HepG2 (cell line): ENCODE data around the gene PTCRA. TPM values are rescaled to one million over a fixed set of nuclear protein-coding genes. Genes with fewer than 3 reads are reported as not detected.

ENCODE experiments used
- CREM ChIP-seq, 2 experiments: sonication (generic) in 1 of 2; formaldehyde crosslinking in 1 of 2; IDR thresholded peaks; 2 replicates each; pipeline versions ENCODE4 v1.4.0 to v1.6.1; 2016 to 2020; ENCODE audit warnings: antibody characterized with exemption in 1 of 2, mild to moderate bottlenecking in 1 of 2, missing genetic modification reagents in 1 of 2
- CSRNP2 ChIP-seq: sonication (generic); formaldehyde crosslinking; conservative IDR thresholded peaks from 2 replicates; pipeline ENCODE4 v1.8.0; 2022; ENCODE audit warnings: low read depth, missing genetic modification reagents
- DBP ChIP-seq: sonication (generic); formaldehyde crosslinking; IDR thresholded peaks from 2 replicates; pipeline ENCODE4 v1.4.0; 2020; ENCODE audit warnings: missing genetic modification reagents; ENCODE audit errors: not compliant biosample characterization
- GLMP ChIP-seq: sonication (generic); formaldehyde crosslinking; IDR thresholded peaks from 2 replicates; pipeline ENCODE4 v1.9.0; 2021; ENCODE audit warnings: missing genetic modification reagents, mild to moderate bottlenecking, borderline replicate concordance
- NFRKB ChIP-seq: fragments of 450-650 bp; IDR thresholded peaks from 2 replicates; pipeline ENCODE4 v1.6.1; 2017
- PCBP2 ChIP-seq: fragments of 200-400 bp; formaldehyde crosslinking; optimal IDR thresholded peaks from 2 replicates; pipeline ENCODE3; 2018; ENCODE audit warnings: low read length, low read depth; ENCODE audit not compliant: poor library complexity, severe bottlenecking
- SALL1 ChIP-seq: sonication (generic); formaldehyde crosslinking; IDR thresholded peaks from 2 replicates; pipeline ENCODE4 v1.8.0; 2022; ENCODE audit warnings: mild to moderate bottlenecking, missing genetic modification reagents
- SRSF9 ChIP-seq: fragments of 200-400 bp; formaldehyde crosslinking; IDR thresholded peaks from 2 replicates; pipeline ENCODE4 v1.6.1; 2018; ENCODE audit warnings: borderline replicate concordance, mild to moderate bottlenecking, low read depth, low read length; ENCODE audit not compliant: insufficient read depth, poor library complexity, severe bottlenecking
- TFAP4 ChIP-seq: sonication (generic); IDR thresholded peaks from 2 replicates; pipeline ENCODE4 v1.6.1; 2016; ENCODE audit warnings: low read depth, borderline replicate concordance
- ZBTB43 ChIP-seq: sonication (generic); formaldehyde crosslinking; conservative IDR thresholded peaks from 2 replicates; pipeline ENCODE4 v1.4.0; 2020; ENCODE audit warnings: missing genetic modification reagents
- ZNF282 ChIP-seq: fragments of 450-650 bp; IDR thresholded peaks from 2 replicates; pipeline ENCODE4 v1.6.1; 2018; ENCODE audit not compliant: partially characterized antibody
- ZNF292 ChIP-seq: sonication (generic); formaldehyde crosslinking; IDR thresholded peaks from 2 replicates; pipeline ENCODE4 v1.8.1; 2022; ENCODE audit warnings: mild to moderate bottlenecking, low read depth, missing genetic modification reagents, borderline replicate concordance
- ZNF563 ChIP-seq: sonication (generic); formaldehyde crosslinking; IDR thresholded peaks from 2 replicates; pipeline ENCODE4 v1.8.0; 2022; ENCODE audit warnings: mild to moderate bottlenecking, moderate library complexity, missing genetic modification reagents
- ZNF710 ChIP-seq: sonication (generic); formaldehyde crosslinking; IDR thresholded peaks from 2 replicates; pipeline ENCODE4 v1.5.0; 2020; ENCODE audit warnings: mild to moderate bottlenecking, missing genetic modification reagents, borderline replicate concordance
- ZNF781 ChIP-seq: sonication (generic); formaldehyde crosslinking; IDR thresholded peaks from 2 replicates; pipeline ENCODE4 v1.5.1; 2020; ENCODE audit warnings: borderline replicate concordance, mild to moderate bottlenecking, missing genetic modification reagents; ENCODE audit errors: not compliant biosample characterization
- ZNF800 ChIP-seq: sonication (generic); formaldehyde crosslinking; IDR thresholded peaks from 2 replicates; pipeline ENCODE4 v1.4.0; 2020; ENCODE audit warnings: missing genetic modification reagents
- ZNF878 ChIP-seq: sonication (generic); formaldehyde crosslinking; IDR thresholded peaks from 2 replicates; pipeline ENCODE4 v1.8.1; 2023; ENCODE audit warnings: mild to moderate bottlenecking, missing genetic modification reagents, moderate library complexity
- polyA plus RNA-seq, 8 experiments: library from polyadenylated mRNA; depleted of rRNA in 3 of 8; stranded (reverse) in 7 of 8; unstranded in 1 of 8; fragments of >200 nt; fragmentation: Illumina TruSeq in 4 of 8; extraction: Trizol in 4 of 8; gene quantifications; 2 replicates each; pipeline versions ENCODE4 v1.2.1 to v1.2.3, GENCODE V29; 2011 to 2016; ENCODE audit warnings: low read depth in 4 of 8, missing spikeins in 1 of 8, mixed read lengths in 1 of 8; ENCODE audit not compliant: insufficient read depth in 1 of 8
- total RNA-seq, 5 experiments: library from RNA; depleted of rRNA; stranded (reverse); fragments of >200 nt; fragmentation: Illumina TruSeq; extraction: Trizol; gene quantifications; 2 replicates each; pipeline ENCODE4 v1.2.3, GENCODE V29; 2016; ENCODE audit warnings: low read depth in 1 of 5

PTCRA gene
- total and polyA plus RNA-seq, 2 of the 13 experiments (the other 11 are each of a cell fraction or from before 2014, with no cell fraction given), result not detected

GRCh38 chr6:42960243-42961019, 44.6 kb downstream of the PTCRA start, which contains the start of gene GNMT (continued):
- TF ChIP-seq ZNF292 (CRISPR knock-in tag), result peak; percentile 70; the same call in 1 of the 2 replicates
- TF ChIP-seq CREM (IDR thresholded peaks at IDR 0.05), result no peak
- TF ChIP-seq CREM (CRISPR knock-in tag; IDR thresholded peaks at IDR 0.05), result no peak
- TF ChIP-seq GLMP (CRISPR knock-in tag), result no peak
- peak; percentile 86 for TF ChIP-seq DBP (CRISPR knock-in tag)
- TF ChIP-seq ZBTB43 (CRISPR knock-in tag), result peak; percentile 58
- TF ChIP-seq ZNF800, result peak; percentile 96
- no peak for TF ChIP-seq ZNF282
- TF ChIP-seq NFRKB, result no peak
- TF ChIP-seq PCBP2, result no peak
- TF ChIP-seq SALL1, result peak; percentile 37; the same call in 1 of the 2 replicates
- TF ChIP-seq ZNF710, result no peak
- TF ChIP-seq TFAP4, result peak; percentile 90
- TF ChIP-seq ZNF781 (CRISPR knock-in tag), result no peak
- no peak for TF ChIP-seq CSRNP2
- no peak for TF ChIP-seq ZNF563
- TF ChIP-seq ZNF878 (CRISPR knock-in tag), result no peak
- no peak for TF ChIP-seq SRSF9
